BJ (cell line): ENCODE measurements around the gene LYPD6B. TPM values are rescaled to one million over a fixed set of nuclear protein-coding genes. Genes with fewer than 3 reads are reported as not detected.
A peak's percentile ranks its signal among the peaks of the same experiment; 100 is the strongest.

Experiments
- CTCF ChIA-PET: fragments of 350-600 bp; formaldehyde crosslinking; extraction: SDS; loops from one replicate; lab custom pipeline; 2021; ENCODE audit warnings: antibody characterized with exemption, inconsistent platforms; lab: Yijun Ruan, JAX
- POLR2A ChIA-PET: fragments of 300-600 bp; sonication (Branson Sonifier 250); formaldehyde crosslinking; extraction: SDS; loops from one replicate; lab custom pipeline; 2021; ENCODE audit warnings: antibody characterized with exemption; lab: Charles Lee
- DNase-seq: peaks from one replicate; pipeline ENCODE4 v3.0.0-alpha.2; 2011; ENCODE audit warnings: low read depth
- H3K27me3 ChIP-seq: 2 replicates; pipeline ENCODE4 v1.6.0; 2011; ENCODE audit warnings: low read length; ENCODE audit not compliant: control insufficient read depth, insufficient read depth
- H3K36me3 ChIP-seq: 2 replicates; pipeline ENCODE4 v1.5.1; 2011; ENCODE audit warnings: low read length; ENCODE audit not compliant: control insufficient read depth, insufficient read depth
- H3K4me3 ChIP-seq: 2 replicates; pipeline ENCODE4 v1.5.1; 2011; ENCODE audit warnings: low read depth, mild to moderate bottlenecking, control low read depth, low read length
- CTCF ChIP-seq: IDR thresholded peaks from 2 replicates; pipeline ENCODE4 v1.5.1; 2011; ENCODE audit warnings: low read depth, mild to moderate bottlenecking, control low read depth, inconsistent platforms, low read length, moderate library complexity; ENCODE audit not compliant: insufficient read depth
- polyA plus RNA-seq: library from polyadenylated mRNA; depleted of rRNA; stranded (reverse); fragments of >200 nt; gene quantifications from 2 replicates; pipeline ENCODE4 v1.2.3, GENCODE V29; 2011

Gene LYPD6B
- polyA plus RNA-seq, 1 experiment: 19.1 TPM

- no peak overlapping the region for H3K4me3 ChIP-seq
- no peak for TF ChIP-seq CTCF
- peak; percentile 65 for DNase-seq
- peaks cover 7% of the 10 kb centered on the region for H3K27me3 ChIP-seq
- H3K36me3 ChIP-seq: no peaks in the 10 kb centered on the region
- ChIA-PET POLR2A (interaction anchor here (0.6 to 0.7 kb wide), 2 partner anchors 86 to 1463 kb away, joined by 3 to 22 read pairs; no protein-coding TSS in a partner anchor), CTCF (interaction anchor here (0.6 kb wide), 1 partner anchor 73 kb away, joined by 3 read pairs; no protein-coding TSS in a partner anchor)
Observed at GRCh38 chr2:149004836-149005235, 33.7 kb upstream of the LYPD6B start.

- CTCF ChIA-PET: no interaction called here
- H3K36me3 ChIP-seq: no peaks in the 10 kb centered on the region
- H3K27me3 ChIP-seq: peaks cover 7% of the 10 kb centered on the region
- DNase-seq: peak; percentile 69
- POLR2A ChIA-PET: no interaction called here
- no peak for TF ChIP-seq CTCF
- no peak overlapping the region for H3K4me3 ChIP-seq
Observed at GRCh38 chr2:149005471-149006077, 32.9 kb upstream of the LYPD6B start.

GRCh38 chr2:149006883-149007543, 31.5 kb upstream of the LYPD6B start:
- Histone ChIP-seq H3K36me3 (no peaks in the 10 kb centered on the region), H3K4me3 (no peak overlapping the region), H3K27me3 (peaks cover 7% of the 10 kb centered on the region; the same call in 1 of the 2 replicates)
- ChIA-PET CTCF (interaction anchor here (0.7 to 1.1 kb wide), 2 partner anchors 10 to 23 kb away, joined by 3 to 5 read pairs; no protein-coding TSS in a partner anchor), POLR2A (no interaction called here)
- no peak for DNase-seq
- no peak for TF ChIP-seq CTCF

- no peak for TF ChIP-seq CTCF
- H3K4me3 ChIP-seq: no peak overlapping the region
- POLR2A ChIA-PET: no interaction called here
- DNase-seq: no peak
- CTCF ChIA-PET: interaction anchor here (1.1 to 1.4 kb wide), 2 partner anchors 8 kb away, joined by 3 to 5 read pairs; no protein-coding TSS in a partner anchor
- no peaks in the 10 kb centered on the region for H3K36me3 ChIP-seq
- peaks cover 7% of the 10 kb centered on the region; the same call in 1 of the 2 replicates for H3K27me3 ChIP-seq
Observed at GRCh38 chr2:149008381-149008780, 30.1 kb upstream of the LYPD6B start.

- no peak for DNase-seq
- CTCF ChIA-PET: interaction anchor here (0.9 to 1.4 kb wide), 3 partner anchors 7 to 556 kb away, joined by 3 to 5 read pairs (median 3); no protein-coding TSS in a partner anchor
- Histone ChIP-seq H3K27me3 (peaks cover 7% of the 10 kb centered on the region; the same call in 1 of the 2 replicates), H3K36me3 (no peaks in the 10 kb centered on the region), H3K4me3 (no peak overlapping the region)
- TF ChIP-seq CTCF: no peak
- POLR2A ChIA-PET: no interaction called here
Observed at GRCh38 chr2:149009576-149010461, 28.7 kb upstream of the LYPD6B start.
